HG03045 (cell line): ENCODE measurements around the gene AFDN.
"Not testable (repeated sequence)": the region's sequence is repeated elsewhere in the genome, so short reads cannot be mapped to it uniquely, and the experiment has no call there.

ENCODE experiments used
- ATAC-seq: cut with Tn5 transposase; IDR thresholded peaks from one replicate; pipeline ENCODE4 v1.9.1; 2021; ENCODE audit warnings: mild to moderate bottlenecking, moderate library complexity; ENCODE audit not compliant: unreplicated experiment

The AFDN gene

DNA sequence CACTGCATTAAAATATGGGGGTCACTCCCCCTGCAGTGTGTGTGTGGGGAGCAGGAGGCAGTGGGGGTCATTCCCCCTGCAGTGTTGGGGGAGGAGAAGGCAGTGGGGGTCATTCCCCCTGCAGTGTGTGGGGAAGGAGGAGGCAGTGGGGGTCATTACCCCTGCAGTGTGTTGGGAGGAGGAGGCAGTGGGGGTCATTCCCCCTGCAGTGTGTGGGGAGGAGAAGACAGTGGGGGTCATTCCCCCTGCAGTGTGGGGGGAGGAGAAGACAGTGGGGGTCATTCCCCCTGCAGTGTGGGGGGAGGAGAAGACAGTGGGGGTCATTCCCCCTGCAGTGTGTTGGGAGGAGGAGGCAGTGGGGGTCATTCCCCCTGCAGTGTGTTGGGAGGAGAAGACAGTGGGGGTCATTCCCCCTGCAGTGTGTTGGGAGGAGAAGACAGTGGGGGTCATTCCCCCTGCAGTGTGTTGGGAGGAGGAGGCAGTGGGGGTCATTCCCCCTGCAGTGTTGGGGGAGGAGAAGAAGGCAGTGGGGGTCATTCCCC is 149.5 kb downstream of the AFDN start:
- ATAC-seq = not testable (repeated sequence)

DNA sequence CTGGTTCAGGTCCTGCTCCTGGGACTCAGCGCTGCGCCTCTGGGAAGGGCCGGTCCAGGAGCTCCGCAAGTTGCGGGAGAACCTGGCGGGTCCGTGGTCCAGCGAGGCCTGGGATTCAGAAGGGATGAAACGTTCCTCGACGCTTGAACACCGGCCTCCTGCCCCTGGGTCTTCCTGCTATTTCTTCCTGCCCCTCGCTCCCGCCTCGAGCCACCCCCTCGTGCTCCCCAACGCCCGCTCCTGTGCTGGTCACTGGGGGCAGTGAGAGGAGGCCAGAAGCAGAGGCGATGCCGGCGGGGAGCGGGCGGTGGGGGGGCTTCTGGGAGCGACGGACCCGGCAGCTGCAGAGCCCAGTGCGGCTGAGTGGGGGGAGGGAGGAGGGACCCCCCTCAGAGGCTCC is 150.0 kb downstream of the AFDN start:
- ATAC-seq = no peak

DNA sequence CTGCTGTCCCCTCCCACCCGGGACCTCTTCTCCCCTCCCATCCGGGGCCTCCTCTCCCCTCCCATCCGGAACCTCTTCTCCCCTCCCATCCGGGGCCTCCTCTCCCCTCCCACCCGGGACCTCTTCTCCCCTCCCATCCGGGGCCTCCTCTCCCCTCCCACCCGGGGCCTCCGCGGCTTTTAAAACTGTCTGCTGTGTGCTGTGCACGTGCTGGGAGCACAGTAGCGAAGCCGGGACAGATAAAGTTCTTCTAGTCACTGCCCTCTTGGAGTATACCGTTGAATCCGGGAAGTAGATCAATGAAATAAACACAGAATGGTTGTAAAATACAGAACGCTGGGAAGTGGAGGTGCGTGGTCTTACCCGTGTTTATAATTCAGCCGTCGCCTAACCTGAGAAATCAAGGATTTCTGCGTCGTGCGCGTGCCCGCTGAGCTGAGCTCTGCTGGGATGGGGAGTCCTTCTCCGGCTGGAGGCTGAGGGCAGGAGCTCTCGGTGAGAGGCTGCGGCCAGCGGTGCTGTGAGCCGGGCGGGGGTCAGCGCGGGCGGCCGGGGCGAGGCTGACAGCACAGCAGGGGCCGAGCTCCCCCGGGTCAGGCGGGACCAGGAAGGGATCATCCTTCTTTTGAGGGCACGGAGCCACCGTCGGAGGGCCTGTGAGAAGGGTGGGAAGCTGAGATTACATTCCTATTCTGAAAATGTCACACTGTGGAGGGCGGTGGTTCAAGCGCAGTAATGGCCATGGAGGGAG is 151.2 kb downstream of the AFDN start:
- ATAC-seq = no peak

DNA sequence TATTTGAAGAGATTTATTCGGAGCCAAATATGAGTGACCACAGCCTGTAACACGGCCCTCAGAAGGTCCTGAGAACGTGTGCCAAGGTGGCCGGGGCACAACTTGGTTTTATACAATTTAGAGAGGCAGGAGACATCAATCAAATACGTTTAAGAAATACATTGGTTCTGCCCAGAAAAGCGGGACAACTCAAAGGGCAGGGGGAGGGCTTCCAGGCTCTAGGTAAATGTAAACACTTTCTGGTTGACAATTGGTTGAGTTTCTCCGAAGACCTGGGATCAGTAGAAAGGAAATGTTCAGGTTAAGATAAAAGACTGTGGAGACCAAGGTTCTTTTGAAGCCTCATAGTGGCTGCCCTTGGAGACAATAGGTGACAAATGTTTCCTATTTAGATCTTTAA is 151.9 kb downstream of the AFDN start:
- ATAC-seq = no peak

DNA sequence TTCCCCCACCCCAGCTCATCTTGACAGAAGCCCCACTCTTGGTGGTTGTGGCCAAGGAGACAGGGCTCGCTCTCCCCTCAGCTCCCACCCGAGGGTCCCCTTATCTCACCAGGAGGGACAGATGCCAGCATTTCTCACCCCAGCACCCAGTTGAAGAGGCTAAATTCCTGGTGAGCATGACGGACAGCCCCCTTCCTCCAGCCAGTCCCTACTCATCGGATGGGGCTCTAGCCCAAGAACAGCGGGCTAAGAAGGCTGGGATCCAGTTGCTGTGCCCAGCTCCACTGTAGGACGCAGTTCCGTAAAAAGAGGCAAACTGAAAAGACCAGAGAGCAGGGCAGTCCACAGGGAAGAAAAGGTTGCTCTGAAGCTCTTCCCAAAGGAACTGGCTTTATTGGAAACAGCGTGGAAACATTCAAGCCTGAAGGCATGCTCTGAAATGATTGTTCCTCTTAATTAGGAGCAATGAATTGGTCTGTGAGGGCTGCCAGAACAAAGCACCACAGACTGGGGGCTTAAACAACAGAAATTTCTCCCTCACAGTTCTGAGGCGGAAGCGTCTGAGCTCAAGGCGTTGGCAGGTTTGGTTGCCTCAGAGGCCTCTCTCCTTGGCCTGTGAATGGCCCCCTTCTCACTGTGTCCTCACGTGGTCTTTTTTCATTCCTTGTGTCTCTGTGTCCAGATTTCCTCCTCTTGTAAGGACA is 152.9 kb downstream of the AFDN start:
- ATAC-seq = no peak

DNA sequence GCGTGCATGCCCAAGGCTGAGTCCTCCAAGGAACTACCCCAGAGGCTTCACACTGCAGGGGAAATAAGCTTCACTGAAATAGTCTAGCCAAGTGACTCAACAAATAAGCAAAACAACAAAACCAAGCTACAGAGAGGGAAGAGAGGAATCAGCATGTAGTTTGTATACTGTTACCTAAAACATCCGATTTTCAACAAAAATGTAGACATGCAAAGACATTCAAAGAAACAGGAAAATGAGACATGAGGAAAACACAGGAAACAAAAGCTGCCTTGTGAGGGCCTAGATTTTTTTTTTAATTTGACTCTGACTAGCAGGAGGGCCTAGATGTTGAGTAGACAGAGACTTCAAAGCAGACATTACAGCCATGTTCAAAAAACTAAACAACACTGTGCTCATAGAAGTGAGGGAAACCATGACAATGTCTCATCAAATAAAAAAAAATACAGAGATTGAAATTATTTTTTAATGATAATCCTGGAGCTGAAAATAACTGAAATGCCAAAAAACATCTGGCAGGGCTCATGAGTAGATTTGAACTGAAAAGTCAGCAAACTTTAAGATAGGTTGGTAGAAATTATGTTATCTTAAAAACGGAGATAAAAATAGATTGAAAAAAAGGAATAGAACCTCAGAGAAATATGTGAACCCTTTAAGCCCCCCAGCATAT is 154.3 kb downstream of the AFDN start:
- no peak for ATAC-seq

DNA sequence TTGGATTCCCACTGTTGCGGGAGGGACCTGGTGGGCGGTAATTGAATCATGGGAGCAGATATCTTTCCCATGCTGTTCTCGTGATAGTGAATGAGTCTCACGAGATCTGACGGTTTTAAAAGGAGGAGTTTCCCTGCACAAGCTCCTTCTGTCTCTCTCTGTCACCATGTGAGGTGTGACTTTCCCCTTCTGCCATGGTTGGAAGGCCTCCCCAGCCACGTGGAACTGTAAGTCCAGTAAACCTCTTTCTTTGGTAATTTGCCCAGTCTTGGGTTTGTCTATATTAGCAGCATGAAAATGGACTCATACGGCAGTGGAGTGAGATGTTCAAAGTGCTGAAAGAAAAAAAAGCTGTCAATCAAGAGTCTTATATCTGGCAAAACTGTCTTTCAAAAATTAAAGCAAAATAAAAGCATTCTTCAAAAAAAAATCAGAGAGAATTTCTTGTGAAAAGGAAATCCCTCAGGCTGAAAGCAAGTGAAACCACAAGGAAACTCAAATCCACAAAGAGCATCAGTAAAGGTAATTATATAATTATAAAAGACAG is 155.3 kb downstream of the AFDN start:
- no peak for ATAC-seq

DNA sequence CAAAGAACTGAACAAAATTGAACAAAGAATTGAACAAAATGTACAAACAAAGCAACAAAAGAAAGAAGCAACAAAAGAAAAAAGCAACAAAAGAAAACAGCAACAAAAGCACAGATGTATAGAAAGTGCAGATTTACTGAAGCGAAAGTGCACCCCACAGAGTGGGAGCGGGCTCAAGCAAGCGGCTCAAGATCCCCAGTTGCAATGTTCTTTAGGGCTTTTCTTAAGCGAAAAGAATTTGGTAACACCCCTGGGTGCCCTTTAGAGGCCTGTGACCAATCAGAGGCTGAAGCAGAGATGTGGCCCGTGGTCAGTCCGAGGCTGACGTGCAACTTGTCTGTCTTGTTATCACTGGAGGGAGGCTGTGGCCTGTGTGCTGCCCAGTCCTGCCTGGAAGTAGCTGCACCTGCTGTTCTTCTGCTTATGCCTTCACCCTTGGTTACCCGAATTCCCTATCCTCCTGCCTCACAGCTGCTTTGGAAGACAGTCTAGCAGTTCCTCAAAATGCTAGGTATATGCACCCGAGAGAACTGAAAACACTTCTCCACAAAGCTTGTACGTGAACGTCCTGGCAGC is 157.5 kb downstream of the AFDN start:
- ATAC-seq = no peak

DNA sequence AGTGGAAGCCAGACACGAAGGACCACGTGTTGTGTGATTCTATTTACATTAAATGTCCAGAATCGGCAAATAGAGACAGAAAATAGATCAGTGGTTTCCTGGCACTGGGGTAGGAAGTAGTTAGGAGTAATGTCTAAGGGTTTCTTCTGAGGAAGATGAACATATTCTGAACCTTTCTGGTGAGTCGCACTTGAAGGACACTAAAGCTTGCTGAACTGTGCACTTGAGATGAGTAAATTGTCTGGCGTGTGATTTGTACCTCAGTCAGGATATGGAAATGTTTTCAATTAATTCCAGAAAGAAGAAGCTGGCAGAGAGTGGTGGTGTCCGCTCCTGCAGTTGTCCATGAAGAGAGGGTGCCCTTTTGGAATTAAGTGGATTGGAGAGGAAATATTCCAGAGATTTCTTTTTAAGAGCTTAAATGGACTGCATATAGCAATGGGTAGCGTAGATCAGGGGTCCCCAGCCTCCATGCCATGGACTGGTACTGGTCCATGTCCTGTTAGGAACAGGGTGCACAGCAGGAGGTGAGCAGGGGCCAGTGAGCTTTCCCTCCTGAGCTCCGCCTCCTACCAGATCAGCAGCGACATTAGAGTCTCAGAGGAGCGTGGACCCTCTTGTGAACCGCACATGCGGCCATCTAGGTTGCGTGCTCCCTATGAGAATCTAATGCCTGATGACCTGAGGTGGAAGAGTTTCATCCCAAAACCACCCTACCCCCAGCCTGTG is 158.3 kb downstream of the AFDN start:
- no peak for ATAC-seq

DNA sequence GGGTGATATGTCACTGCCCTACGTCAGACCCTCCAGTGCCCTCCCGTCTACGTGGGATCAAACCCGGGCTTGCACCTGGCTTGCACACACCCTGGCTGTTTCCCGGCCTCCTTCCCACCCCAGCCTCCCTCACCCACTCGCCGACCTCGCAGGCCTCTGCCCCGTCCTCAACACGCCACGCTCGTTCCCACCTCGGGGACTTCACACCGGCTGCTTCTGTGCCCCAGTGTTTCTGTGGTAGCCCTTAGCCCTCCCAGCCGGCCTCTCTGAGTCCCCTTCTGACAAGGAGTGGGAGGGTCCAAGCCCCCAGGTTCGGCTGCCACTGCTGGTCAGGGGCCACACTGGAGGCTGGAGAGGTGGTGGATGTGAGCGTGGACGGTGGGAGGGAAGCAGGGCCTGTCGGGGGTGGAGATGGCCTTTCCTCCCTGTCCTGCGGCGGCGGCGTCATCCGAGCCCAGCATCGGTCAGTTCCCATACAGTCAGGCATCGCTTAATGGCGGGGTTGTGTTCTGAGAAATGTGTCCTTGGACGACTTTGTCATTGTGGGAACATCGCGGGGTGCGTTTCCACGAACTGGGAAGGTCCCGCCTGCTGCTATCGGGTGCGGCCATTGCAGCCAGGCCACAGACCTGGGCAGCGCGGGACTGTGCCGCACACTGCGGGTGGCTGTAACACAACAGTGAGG is 159.3 kb downstream of the AFDN start:
- no peak for ATAC-seq

DNA sequence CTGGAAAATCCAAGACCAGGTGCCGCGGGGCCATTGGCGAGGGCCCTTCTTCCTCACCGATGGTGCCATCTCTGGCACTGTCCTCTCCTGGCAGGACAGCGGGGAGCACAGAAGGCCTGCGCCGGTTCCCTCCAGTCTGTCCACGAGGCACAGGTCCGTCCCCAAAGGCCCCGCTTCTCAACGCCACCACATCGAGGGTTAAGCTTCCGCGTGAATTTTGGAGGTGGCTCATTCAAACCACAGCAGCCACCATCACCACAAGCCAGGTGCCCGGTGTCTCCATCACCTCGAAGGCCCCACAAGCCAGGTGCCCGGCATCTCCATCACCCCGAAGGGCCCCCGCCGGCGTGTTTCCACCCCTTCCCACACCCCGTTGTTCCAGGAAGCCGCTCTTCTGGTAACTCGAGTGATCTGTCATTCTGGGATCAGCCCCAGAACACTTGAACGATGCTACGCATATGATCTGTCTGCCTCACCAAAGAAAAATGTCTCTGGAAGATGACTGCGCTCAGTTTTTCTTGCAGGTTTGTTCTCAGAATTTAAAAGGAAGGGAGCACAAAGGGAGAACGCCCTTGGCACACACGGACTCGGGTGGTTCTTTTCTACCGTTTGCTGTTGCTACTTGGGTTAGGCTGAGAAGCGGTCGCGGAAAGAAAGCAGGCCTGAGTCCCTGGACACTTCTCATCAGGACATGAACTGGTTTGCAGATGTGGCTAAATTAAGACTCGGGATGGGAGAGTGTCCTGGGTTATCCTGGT is 160.9 kb downstream of the AFDN start:
- no peak for ATAC-seq

DNA sequence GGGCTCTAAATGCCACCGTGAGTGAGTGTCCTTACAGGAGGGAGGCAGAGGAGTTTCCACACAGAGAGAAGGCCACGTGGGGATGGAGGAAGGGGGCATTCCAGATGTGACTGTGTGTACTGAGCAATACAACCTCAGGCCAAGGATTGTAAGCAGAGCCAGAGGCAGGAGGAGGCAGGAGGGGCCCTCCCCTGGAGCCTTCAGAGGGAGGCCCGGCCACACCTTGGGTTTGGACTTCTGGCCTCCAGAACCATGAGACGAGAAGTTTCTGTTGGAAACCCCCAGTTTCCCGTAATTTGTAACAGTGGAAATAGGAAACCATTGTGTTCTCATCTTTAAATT is 161.4 kb downstream of the AFDN start:
- ATAC-seq = no peak

DNA sequence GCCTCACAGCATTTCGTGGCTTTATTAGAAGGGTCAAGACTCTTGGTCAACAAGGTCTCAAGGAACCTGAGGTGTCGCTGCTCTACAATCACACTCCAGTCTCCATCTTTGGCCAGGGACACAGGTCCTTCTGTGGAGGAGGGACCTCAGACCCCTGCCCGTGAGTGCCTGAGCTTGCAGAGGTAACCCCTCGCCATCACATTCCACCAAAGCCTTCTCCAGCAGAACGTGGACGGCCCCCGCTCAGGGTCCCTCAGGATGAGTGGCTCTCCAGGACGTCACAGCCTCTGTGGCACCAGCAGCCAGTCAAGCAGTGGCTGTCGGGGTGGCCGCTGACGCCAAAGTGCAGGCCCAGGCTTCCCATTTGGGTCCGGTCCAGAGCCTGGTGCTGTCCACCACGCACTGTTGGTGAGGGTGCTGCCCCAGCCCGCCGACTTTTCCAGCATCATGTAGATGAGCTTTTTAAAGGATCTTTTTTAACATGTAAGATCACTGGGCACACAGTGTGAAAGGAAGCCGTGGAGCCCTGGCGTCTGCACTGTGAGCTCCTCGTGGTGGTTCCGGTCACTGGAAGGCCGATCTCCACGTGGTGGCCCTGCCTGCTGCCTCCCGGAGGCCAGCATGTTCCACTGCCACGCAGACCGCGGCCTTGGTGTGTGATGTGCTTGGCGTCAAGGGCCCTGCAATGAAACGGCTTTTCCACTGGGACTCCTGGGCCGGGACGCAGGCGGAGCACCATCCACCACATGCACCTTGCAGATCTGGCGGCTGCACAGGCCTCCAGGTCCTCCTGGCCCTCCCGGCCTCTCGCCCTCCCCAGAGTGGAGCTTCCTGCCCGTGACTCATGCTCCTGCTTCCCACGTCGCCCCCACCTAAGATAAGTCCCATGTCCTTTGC is 162.5 kb downstream of the AFDN start:
- ATAC-seq = no peak

DNA sequence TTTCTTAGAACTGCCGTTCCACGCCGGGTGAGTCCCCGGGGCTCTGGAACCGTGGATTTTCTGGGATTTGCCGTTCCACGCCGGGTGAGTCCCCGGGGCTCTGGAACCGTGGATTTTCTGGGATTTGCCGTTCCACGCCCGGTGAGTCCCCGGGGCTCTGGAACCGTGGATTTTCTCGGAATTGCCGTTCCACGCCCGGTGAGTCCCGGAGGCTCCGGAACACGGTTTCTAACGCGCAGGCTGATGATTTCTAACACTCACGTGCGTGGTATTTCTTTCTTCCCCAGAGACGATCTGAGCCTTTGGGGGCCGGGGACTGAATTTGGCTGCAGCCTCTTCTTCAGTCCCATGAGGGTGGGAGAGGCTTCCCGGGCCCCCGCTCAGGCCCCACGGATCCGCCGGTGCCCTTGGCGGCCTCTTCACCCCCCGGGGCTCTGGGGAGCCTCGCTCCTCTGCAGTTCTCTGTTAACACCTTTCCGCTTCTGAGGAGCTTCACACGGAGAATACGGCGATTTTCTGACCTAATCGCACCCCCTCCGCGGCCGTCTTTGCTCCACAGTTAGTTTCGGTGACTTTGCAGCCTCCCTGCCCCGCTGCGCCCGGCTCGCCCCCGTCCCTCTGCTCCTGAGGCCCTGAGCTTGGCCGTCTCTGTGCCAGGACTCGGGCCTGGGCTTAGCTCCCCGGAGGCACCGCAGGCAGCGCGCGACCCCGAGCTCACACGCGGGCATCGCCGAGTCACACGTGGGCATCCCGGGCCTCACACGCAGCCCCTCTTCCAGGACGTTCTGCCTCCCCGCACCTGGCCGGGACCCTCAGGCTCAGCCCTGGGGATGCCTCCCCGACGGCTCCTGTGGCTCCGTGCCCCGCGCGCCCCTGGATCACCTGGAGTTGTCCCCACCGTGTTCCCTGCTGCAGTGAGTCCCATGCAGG is 163.6 kb downstream of the AFDN start:
- ATAC-seq = no peak

DNA sequence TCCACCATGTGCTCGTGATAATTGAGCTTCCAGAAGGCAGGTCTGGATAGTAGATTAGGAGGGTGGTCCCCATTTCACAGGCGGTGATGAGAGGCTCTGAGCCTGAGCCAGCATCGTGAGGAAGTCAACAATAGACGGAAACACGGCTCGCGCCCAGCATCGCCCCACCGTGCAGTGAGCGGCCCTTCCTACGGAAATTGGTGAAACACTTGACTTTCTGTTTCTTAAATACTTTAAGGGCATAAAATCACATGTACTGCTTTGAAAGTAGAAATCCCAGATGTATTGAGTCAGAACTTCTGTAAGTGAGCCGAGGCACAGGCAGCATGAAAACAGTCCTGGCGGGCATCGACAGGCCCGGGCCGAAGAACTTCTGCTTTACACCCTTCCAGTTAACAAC is 166.5 kb downstream of the AFDN start:
- ATAC-seq = no peak

DNA sequence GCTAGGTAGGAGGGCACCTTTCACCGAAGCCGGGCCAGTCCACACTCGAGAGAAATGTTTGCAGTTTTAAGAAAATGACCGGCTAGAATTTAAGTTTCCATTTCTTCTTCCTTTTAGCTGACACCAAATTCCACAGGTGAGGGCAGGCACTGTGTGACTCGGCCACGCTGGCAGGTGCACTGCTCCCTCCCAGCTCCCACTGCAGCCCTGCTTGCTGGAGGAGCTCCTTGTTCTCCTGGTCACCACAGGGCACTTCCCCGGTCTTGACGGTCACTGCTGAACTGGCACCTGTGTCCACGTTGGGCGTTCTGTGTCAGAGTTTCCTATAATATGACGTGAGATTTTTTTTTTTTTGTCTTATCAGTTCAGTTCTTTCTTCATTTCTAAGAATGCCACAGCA is 167.1 kb downstream of the AFDN start:
- ATAC-seq = no peak

DNA sequence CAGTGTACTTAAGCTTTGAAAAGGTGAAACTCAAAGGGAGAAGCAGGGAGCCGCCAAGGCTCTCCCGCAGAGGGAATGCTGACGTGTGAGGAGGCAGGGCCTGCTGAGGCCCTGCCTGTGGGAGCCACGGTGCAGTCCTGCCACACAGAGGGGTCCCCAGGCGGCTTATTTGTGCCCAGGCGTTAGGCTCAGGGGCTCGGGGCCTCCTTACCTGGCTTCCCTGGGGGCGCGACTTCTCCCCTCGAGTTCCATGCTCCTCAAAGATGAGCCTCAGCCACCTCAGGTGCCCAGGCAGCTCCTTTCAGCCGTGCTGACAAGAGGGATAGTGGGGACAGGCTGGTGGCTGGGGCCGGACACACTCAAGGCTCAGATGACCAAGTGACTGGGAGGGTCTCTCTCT is 168.6 kb downstream of the AFDN start:
- no peak for ATAC-seq
